CD14-positive monocyte (primary cell): ENCODE results near the gene TCP1. TPM values are rescaled to one million over a fixed set of nuclear protein-coding genes. Genes with fewer than 3 reads are reported as not detected.
"Not testable (repeated sequence)": the region's sequence is repeated elsewhere in the genome, so short reads cannot be mapped to it uniquely, and the experiment has no call there.

Experiments
- DNase-seq, 3 donors: peaks; one replicate each; pipeline ENCODE4 v3.0.0-alpha.2; 2011 to 2022
- H2AFZ ChIP-seq: 2 replicates; pipeline ENCODE4 v1.6.0; 2012; ENCODE audit warnings: mild to moderate bottlenecking, low read depth, low read length, inconsistent platforms; ENCODE audit not compliant: insufficient read depth, poor library complexity, severe bottlenecking
- H3K27ac ChIP-seq, 2 donors: 1 replicate in 1 of 2; 2 replicates in 1 of 2; pipeline ENCODE4 v1.5.1; 2012 to 2013; ENCODE audit warnings: low read length in 2 of 2, control low read depth in 1 of 2, inconsistent platforms in 1 of 2, low read depth in 1 of 2, mild to moderate bottlenecking in 1 of 2
- H3K27me3 ChIP-seq, 2 donors: one replicate each; pipeline versions ENCODE4 v1.6.0 to v1.6.1; 2011 to 2013; ENCODE audit warnings: low read length in 2 of 2; ENCODE audit not compliant: control insufficient read depth in 2 of 2, insufficient read depth in 2 of 2
- H3K36me3 ChIP-seq, 2 donors: replicated peaks in 1 of 2; 1 replicate in 1 of 2; 2 replicates in 1 of 2; pipeline versions ENCODE4 v1.5.1 to v1.6.1; 2012 to 2013; ENCODE audit warnings: low read length in 2 of 2, control low read depth in 1 of 2, inconsistent platforms in 1 of 2, mild to moderate bottlenecking in 1 of 2; ENCODE audit not compliant: insufficient read depth in 2 of 2, control insufficient read depth in 1 of 2
- H3K4me1 ChIP-seq, 2 donors: 1 replicate in 1 of 2; 2 replicates in 1 of 2; pipeline versions ENCODE4 v1.5.1 to v1.6.1; 2012 to 2013; ENCODE audit warnings: low read length in 2 of 2, control low read depth in 1 of 2, inconsistent platforms in 1 of 2, mild to moderate bottlenecking in 1 of 2, moderate library complexity in 1 of 2; ENCODE audit not compliant: insufficient read depth in 2 of 2, control insufficient read depth in 1 of 2
- H3K4me2 ChIP-seq: replicated peaks from 2 replicates; pipeline ENCODE3; 2012; ENCODE audit warnings: low read length, moderate library complexity, mild to moderate bottlenecking; ENCODE audit not compliant: poor library complexity, severe bottlenecking; ENCODE audit errors: extremely low read depth
- H3K4me3 ChIP-seq, 3 experiments: fragments of 200-600 bp in 1 of 3; sonication (generic) in 1 of 3; replicated peaks in 1 of 3; 1 replicate in 2 of 3; 2 replicates in 1 of 3; pipeline ENCODE4 v1.5.1; 2011 to 2013; ENCODE audit warnings: low read length in 3 of 3, mild to moderate bottlenecking in 3 of 3, control low read depth in 2 of 3, low read depth in 2 of 3, inconsistent platforms in 1 of 3, moderate library complexity in 1 of 3
- H3K79me2 ChIP-seq: 2 replicates; pipeline ENCODE4 v1.6.0; 2012; ENCODE audit warnings: mild to moderate bottlenecking, control low read depth, inconsistent platforms, low read length, moderate library complexity; ENCODE audit not compliant: insufficient read depth
- H3K9ac ChIP-seq: 2 replicates; pipeline ENCODE4 v1.6.0; 2017; ENCODE audit warnings: low read length, mild to moderate bottlenecking; ENCODE audit not compliant: insufficient read depth, poor library complexity, severe bottlenecking
- H3K9me3 ChIP-seq, 2 donors: replicated peaks in 1 of 2; 1 replicate in 1 of 2; 2 replicates in 1 of 2; pipeline versions ENCODE4 v1.5.1 to v1.6.1; 2012 to 2013; ENCODE audit warnings: low read length in 2 of 2, control low read depth in 1 of 2; ENCODE audit not compliant: control insufficient read depth in 1 of 2, insufficient read depth in 1 of 2
- H4K20me1 ChIP-seq: 2 replicates; pipeline ENCODE4 v1.6.0; 2012; ENCODE audit warnings: mild to moderate bottlenecking, low read length, control low read depth, moderate library complexity; ENCODE audit not compliant: insufficient read depth
- H3K27ac Mint-ChIP-seq, 7 donors: one replicate each; pipeline ENCODE4 v1.8.0; 2020; ENCODE audit warnings: mild to moderate bottlenecking in 7 of 7, mixed read lengths in 7 of 7, moderate library complexity in 6 of 7, inconsistent platforms in 2 of 7
- H3K27me3 Mint-ChIP-seq, 3 donors: one replicate each; pipeline ENCODE4 v1.8.0; 2021 to 2022; ENCODE audit warnings: low read depth in 3 of 3, mild to moderate bottlenecking in 3 of 3, mixed read lengths in 3 of 3, moderate library complexity in 3 of 3, inconsistent platforms in 1 of 3
- H3K36me3 Mint-ChIP-seq, 2 donors: one replicate each; pipeline ENCODE4 v1.8.0; 2020; ENCODE audit warnings: mixed read lengths in 2 of 2, inconsistent platforms in 1 of 2, mild to moderate bottlenecking in 1 of 2
- H3K4me1 Mint-ChIP-seq: one replicate; pipeline ENCODE4 v1.8.0; 2020; ENCODE audit warnings: mild to moderate bottlenecking, mixed read lengths
- H3K4me3 Mint-ChIP-seq, 2 donors: one replicate each; pipeline ENCODE4 v1.8.0; 2020; ENCODE audit warnings: mild to moderate bottlenecking in 2 of 2, mixed read lengths in 2 of 2, moderate library complexity in 1 of 2
- H3K9me3 Mint-ChIP-seq, 7 donors: one replicate each; pipeline ENCODE4 v1.8.0; 2020 to 2022; ENCODE audit warnings: mixed read lengths in 7 of 7, mild to moderate bottlenecking in 6 of 7, moderate library complexity in 6 of 7, inconsistent platforms in 2 of 7
- WGBS: methylation state at CpG from one replicate; pipeline ENCODE4 v1.1.5; 2013; ENCODE audit warnings: missing lambda C conversion rate; ENCODE audit not compliant: insufficient coverage; 5-methylcytosine and 5-hydroxymethylcytosine counted together
- intact Hi-C, 2 donors: fragments of 100-400 bp; cut with micrococcal nuclease; formaldehyde crosslinking; loops; one replicate each; pipeline versions ENCODE4 v1.15.0 to v1.15.1; 2023
- polyA plus RNA-seq, 3 donors: library from polyadenylated mRNA; depleted of rRNA in 1 of 3; unstranded in 2 of 3; stranded (reverse) in 1 of 3; fragments of 300-500 nt in 2 of 3; fragments of >200 nt in 1 of 3; fragmentation: Illumina TruSeq in 2 of 3; gene quantifications; 1 replicate in 2 of 3; 2 replicates in 1 of 3; pipeline ENCODE4 v1.2.3, GENCODE V29; 2012 to 2021
- TF ChIP-seq, protein P1 (sequence below): fragments of 200-600 bp; IDR thresholded peaks from one replicate; pipeline ENCODE4 v1.8.0; 2022; ENCODE audit warnings: antibody characterized with exemption, mild to moderate bottlenecking

TCP1 gene
- polyA plus RNA-seq, 3 donors = 44.5 to 79.5 (median 69.3) TPM

DNA sequence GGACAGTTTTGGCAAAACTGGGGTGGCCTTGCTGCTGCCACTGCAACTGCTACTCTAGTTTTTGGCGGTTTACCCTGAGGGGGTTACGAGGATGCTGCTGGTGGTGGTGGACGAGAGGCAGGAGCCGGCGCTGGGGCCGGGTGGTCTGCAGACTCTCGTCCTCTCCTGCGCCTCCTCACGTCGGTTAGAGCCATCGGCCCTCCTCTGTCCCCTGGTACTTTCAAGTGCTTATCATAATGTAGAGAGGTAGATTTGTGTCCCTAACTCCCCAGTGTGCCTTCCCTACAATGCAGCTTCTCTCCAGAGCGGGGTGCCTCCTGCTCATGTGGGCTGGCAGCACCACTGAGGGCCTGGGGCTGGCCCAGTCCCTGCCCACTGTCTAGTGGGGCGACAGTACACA, 36.6 kb upstream of the TCP1 start:
- no peak for DNase-seq
- peaks cover 0 to 9% (median 3%) of the 10 kb centered on the region in 3 donors for H3K27me3 Mint-ChIP-seq
- no peaks in the 10 kb centered on the region for H3K79me2 ChIP-seq
- H3K27ac ChIP-seq = no peak overlapping the region
- WGBS = 93% methylated on average over 3 of the region's 13 CpGs
- TF ChIP-seq, protein P1, sequence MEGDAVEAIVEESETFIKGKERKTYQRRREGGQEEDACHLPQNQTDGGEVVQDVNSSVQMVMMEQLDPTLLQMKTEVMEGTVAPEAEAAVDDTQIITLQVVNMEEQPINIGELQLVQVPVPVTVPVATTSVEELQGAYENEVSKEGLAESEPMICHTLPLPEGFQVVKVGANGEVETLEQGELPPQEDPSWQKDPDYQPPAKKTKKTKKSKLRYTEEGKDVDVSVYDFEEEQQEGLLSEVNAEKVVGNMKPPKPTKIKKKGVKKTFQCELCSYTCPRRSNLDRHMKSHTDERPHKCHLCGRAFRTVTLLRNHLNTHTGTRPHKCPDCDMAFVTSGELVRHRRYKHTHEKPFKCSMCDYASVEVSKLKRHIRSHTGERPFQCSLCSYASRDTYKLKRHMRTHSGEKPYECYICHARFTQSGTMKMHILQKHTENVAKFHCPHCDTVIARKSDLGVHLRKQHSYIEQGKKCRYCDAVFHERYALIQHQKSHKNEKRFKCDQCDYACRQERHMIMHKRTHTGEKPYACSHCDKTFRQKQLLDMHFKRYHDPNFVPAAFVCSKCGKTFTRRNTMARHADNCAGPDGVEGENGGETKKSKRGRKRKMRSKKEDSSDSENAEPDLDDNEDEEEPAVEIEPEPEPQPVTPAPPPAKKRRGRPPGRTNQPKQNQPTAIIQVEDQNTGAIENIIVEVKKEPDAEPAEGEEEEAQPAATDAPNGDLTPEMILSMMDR = no peak
- no peaks in the 10 kb centered on the region for H3K36me3 ChIP-seq
- no peaks in the 10 kb centered on the region for H3K9me3 ChIP-seq
- H3K9ac ChIP-seq = no peak overlapping the region
- peaks cover 0 to 7% (median 2%) of the 10 kb centered on the region in 7 donors for H3K9me3 Mint-ChIP-seq
- H3K4me2 ChIP-seq = no peak overlapping the region
- H3K36me3 Mint-ChIP-seq = no peaks in the 10 kb centered on the region
- H3K4me1 Mint-ChIP-seq = peaks cover 31% of the 10 kb centered on the region
- H4K20me1 ChIP-seq = no peaks in the 10 kb centered on the region
- H3K4me1 ChIP-seq = peaks cover 33 to 34% of the 10 kb centered on the region in 2 donors
- intact Hi-C loops = no loop called here
- no peak overlapping the region for H2AFZ ChIP-seq
- H3K4me3 Mint-ChIP-seq = no peak overlapping the region
- no peak overlapping the region for H3K27ac Mint-ChIP-seq
- H3K4me3 ChIP-seq = no peak overlapping the region
- no peaks in the 10 kb centered on the region for H3K27me3 ChIP-seq

DNA sequence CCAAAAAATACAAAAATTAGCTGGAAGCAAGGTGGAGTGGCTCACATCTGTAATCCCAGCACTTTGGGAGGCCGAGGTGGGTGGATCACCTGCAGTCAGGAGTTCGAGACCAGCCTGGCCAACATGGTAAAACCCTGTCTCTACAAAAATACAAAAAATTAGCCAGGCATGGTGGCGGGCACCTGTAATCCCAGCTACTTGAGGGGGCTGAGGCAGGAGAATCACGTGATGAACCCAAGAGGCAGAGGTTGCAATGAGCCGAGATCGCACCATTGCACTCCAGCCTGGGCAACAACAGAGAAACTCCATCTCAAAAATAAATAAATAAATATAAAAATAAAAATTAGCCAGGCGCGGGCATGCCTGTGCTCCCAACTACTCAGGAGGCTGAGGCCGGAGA, 35.3 kb upstream of the TCP1 start:
- H3K4me2 ChIP-seq, H3K27ac ChIP-seq, H3K9ac ChIP-seq, H3K27ac Mint-ChIP-seq, H3K4me3 ChIP-seq, H2AFZ ChIP-seq, H3K36me3 Mint-ChIP-seq, H3K9me3 Mint-ChIP-seq, DNase-seq, H3K27me3 ChIP-seq, H3K4me3 Mint-ChIP-seq, H3K9me3 ChIP-seq, H3K27me3 Mint-ChIP-seq, H4K20me1 ChIP-seq, intact Hi-C loops, H3K79me2 ChIP-seq, H3K36me3 ChIP-seq: not testable (repeated sequence)
- H3K4me1 ChIP-seq = peaks cover 33 to 34% of the 10 kb centered on the region in 2 donors
- peaks cover 33% of the 10 kb centered on the region for H3K4me1 Mint-ChIP-seq
- WGBS = 80% methylated on average over 1 of the region's 9 CpGs
